Fibroblast of lung (primary cell): ENCODE results near the gene HECTD4. TPM values are rescaled to one million over a fixed set of nuclear protein-coding genes. Genes with fewer than 3 reads are reported as not detected.

Experiments
- DNase-seq, 2 donors: peaks; one replicate each; pipeline versions ENCODE4 v3.0.0 to v3.0.0-alpha.2; 2010; ENCODE audit warnings: low read depth in 2 of 2
- H2AFZ ChIP-seq: 2 replicates; pipeline ENCODE4 v1.5.1; 2012; ENCODE audit warnings: low read length, control low read depth, inconsistent platforms
- H3K27ac ChIP-seq: 2 replicates; pipeline ENCODE4 v1.5.1; 2011; ENCODE audit warnings: low read length, control low read depth; ENCODE audit not compliant: insufficient read depth
- H3K27me3 ChIP-seq: 2 replicates; pipeline ENCODE4 v1.5.1; 2011; ENCODE audit warnings: mild to moderate bottlenecking, low read length; ENCODE audit not compliant: control insufficient read depth, insufficient read depth
- H3K36me3 ChIP-seq: 2 replicates; pipeline ENCODE4 v1.5.1; 2011; ENCODE audit warnings: low read length; ENCODE audit not compliant: control insufficient read depth, insufficient read depth
- H3K4me1 ChIP-seq: 2 replicates; pipeline ENCODE4 v1.5.1; 2011; ENCODE audit warnings: low read length; ENCODE audit not compliant: control insufficient read depth, insufficient read depth; ENCODE audit errors: extremely low read depth
- H3K4me2 ChIP-seq: 2 replicates; pipeline ENCODE4 v1.5.1; 2011; ENCODE audit warnings: low read length, control low read depth; ENCODE audit not compliant: insufficient read depth; ENCODE audit errors: extremely low read depth
- H3K4me3 ChIP-seq, 4 experiments: fragments of 200-600 bp in 1 of 4; sonication (generic) in 1 of 4; replicated peaks in 1 of 4; 2 replicates each; pipeline ENCODE4 v1.5.1; 2011 to 2016; ENCODE audit warnings: low read length in 4 of 4, low read depth in 3 of 4, mild to moderate bottlenecking in 3 of 4, control low read depth in 2 of 4, inconsistent platforms in 1 of 4, mixed read lengths in 1 of 4; ENCODE audit not compliant: insufficient read depth in 1 of 4; ENCODE audit errors: control extremely low read depth in 1 of 4
- H3K79me2 ChIP-seq: 2 replicates; pipeline ENCODE4 v1.5.1; 2012; ENCODE audit warnings: mild to moderate bottlenecking, low read length, inconsistent platforms; ENCODE audit not compliant: control insufficient read depth, insufficient read depth
- H3K9ac ChIP-seq: 2 replicates; pipeline ENCODE4 v1.5.1; 2011; ENCODE audit warnings: mild to moderate bottlenecking, low read length, control low read depth; ENCODE audit not compliant: insufficient read depth
- H3K9me3 ChIP-seq: 2 replicates; pipeline ENCODE4 v1.5.1; 2012; ENCODE audit warnings: low read depth, low read length; ENCODE audit not compliant: control insufficient read depth, insufficient read depth
- H4K20me1 ChIP-seq: 2 replicates; pipeline ENCODE4 v1.5.1; 2011; ENCODE audit warnings: low read length; ENCODE audit not compliant: control insufficient read depth, insufficient read depth; ENCODE audit errors: extremely low read depth
- EZH2 ChIP-seq: IDR thresholded peaks from 2 replicates; pipeline ENCODE4 v1.5.1; 2012; ENCODE audit warnings: low read length, control low read depth, mild to moderate bottlenecking; ENCODE audit errors: missing control alignments
- polyA plus RNA-seq, 2 donors: library from polyadenylated mRNA; depleted of rRNA in 1 of 2; stranded (reverse) in 1 of 2; unstranded in 1 of 2; fragments of >200 nt; gene quantifications; 2 replicates each; pipeline ENCODE4 v1.2.1, GENCODE V29; 2011 to 2012; ENCODE audit warnings: missing spikeins in 1 of 2
- total RNA-seq: library from RNA; depleted of rRNA; stranded (reverse); fragments of >200 nt; gene quantifications from 2 replicates; pipeline ENCODE4 v1.2.1, GENCODE V29; 2014
- TF ChIP-seq, protein P1 (sequence below), 2 donors: IDR thresholded peaks in 1 of 2; conservative IDR thresholded peaks in 1 of 2; 1 replicate in 1 of 2; 2 replicates in 1 of 2; pipeline ENCODE4 v1.5.1; 2011 to 2012; ENCODE audit warnings: low read length in 2 of 2, control low read depth in 1 of 2, inconsistent platforms in 1 of 2, low read depth in 1 of 2, mild to moderate bottlenecking in 1 of 2

The HECTD4 gene
- total and polyA plus RNA-seq, 2 donors (not counting 1 experiment from before 2014, with no cell fraction given): 5.1 to 31.7 TPM

DNA sequence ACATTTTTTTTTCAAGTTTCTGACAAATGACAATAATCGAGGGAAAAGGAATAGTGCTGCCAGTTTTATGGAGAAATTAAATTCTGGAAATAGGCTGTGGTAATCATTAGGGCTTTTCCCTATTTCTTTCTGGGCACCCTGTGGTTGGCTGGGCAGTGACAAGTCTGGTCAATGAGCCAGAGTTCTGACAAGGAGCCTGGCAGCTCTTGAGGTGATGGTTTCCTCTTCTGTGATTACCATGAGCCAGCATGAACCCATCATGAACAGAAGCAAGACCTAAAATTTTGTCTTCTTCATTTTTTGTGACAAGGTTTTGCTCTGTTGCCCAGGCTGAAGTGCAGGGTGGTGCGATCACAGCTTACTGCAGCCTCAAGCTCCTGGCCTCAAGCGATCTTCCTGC lies 141.1 kb downstream of the HECTD4 start:
- no peak overlapping the region for H2AFZ ChIP-seq
- DNase-seq: no peak
- no peaks in the 10 kb centered on the region for H4K20me1 ChIP-seq
- no peak overlapping the region for H3K4me2 ChIP-seq
- no peaks in the 10 kb centered on the region for H3K79me2 ChIP-seq
- no peaks in the 10 kb centered on the region for H3K27me3 ChIP-seq
- no peak overlapping the region for H3K4me3 ChIP-seq
- no peak overlapping the region for H3K27ac ChIP-seq
- no peak overlapping the region for H3K9ac ChIP-seq
- no peaks in the 10 kb centered on the region for H3K4me1 ChIP-seq
- no peaks in the 10 kb centered on the region for H3K9me3 ChIP-seq
- no peak for TF ChIP-seq EZH2
- TF ChIP-seq, protein P1, sequence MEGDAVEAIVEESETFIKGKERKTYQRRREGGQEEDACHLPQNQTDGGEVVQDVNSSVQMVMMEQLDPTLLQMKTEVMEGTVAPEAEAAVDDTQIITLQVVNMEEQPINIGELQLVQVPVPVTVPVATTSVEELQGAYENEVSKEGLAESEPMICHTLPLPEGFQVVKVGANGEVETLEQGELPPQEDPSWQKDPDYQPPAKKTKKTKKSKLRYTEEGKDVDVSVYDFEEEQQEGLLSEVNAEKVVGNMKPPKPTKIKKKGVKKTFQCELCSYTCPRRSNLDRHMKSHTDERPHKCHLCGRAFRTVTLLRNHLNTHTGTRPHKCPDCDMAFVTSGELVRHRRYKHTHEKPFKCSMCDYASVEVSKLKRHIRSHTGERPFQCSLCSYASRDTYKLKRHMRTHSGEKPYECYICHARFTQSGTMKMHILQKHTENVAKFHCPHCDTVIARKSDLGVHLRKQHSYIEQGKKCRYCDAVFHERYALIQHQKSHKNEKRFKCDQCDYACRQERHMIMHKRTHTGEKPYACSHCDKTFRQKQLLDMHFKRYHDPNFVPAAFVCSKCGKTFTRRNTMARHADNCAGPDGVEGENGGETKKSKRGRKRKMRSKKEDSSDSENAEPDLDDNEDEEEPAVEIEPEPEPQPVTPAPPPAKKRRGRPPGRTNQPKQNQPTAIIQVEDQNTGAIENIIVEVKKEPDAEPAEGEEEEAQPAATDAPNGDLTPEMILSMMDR (conservative IDR thresholded peaks at IDR 0.05 in 1 of 2, IDR thresholded peaks at IDR 0.05 in 1 of 2; ENCODE audit: low read depth in 1 of 2, low read length in 2 of 2): no peak
- H3K36me3 ChIP-seq: peaks cover 13% of the 10 kb centered on the region

DNA sequence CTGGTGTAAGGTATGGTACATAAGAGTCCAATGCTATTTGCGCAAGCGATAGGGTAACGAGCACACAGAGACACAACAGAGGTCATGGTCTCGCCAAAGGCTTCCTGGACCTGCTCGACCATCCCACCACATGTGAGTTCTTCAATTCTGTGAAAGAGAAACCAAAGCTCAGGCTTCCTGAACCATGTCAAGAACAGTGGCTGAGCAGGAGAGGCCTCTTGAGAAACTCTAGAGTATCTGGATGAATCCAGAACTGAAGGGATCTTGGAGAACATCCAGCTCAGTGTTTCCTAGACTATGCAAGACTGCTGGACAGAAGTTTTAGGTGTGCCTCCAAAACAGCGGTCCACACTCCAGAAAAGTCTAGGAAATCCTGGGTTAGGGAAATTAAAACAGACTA lies 142.3 kb downstream of the HECTD4 start:
- H2AFZ ChIP-seq: no peak overlapping the region
- H3K4me3 ChIP-seq: no peak overlapping the region
- H3K27me3 ChIP-seq: no peaks in the 10 kb centered on the region
- H3K9ac ChIP-seq: no peak overlapping the region
- no peak for TF ChIP-seq EZH2
- TF ChIP-seq, protein P1 (conservative IDR thresholded peaks at IDR 0.05 in 1 of 2, IDR thresholded peaks at IDR 0.05 in 1 of 2; ENCODE audit: low read depth in 1 of 2, low read length in 2 of 2): no peak
- no peaks in the 10 kb centered on the region for H3K4me1 ChIP-seq
- H3K9me3 ChIP-seq: no peaks in the 10 kb centered on the region
- H3K79me2 ChIP-seq: no peaks in the 10 kb centered on the region
- peaks cover 11% of the 10 kb centered on the region for H3K36me3 ChIP-seq
- H4K20me1 ChIP-seq: no peaks in the 10 kb centered on the region
- DNase-seq: peak in 1 of 2 donors; percentile 3
- H3K27ac ChIP-seq: no peak overlapping the region
- no peak overlapping the region for H3K4me2 ChIP-seq

DNA sequence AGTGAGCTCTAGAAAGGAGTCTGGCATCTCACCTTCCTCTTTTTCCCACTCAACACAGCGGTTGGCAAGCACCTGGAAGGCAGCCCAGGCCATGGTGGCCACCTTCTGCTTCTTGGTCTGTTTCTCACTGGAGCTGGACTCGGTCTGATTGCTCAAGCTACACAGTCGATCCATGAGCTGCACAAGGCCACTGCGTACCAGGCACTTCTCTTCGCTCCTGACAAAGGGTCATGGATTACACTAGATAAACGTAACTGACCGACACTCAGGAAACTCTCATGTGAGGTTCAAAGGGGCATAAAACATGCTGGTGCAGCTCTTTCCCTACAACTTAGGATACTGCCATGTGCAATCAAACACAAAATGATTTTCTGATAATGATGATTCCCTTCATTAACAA lies 143.2 kb downstream of the HECTD4 start:
- no peaks in the 10 kb centered on the region for H3K27me3 ChIP-seq
- TF ChIP-seq, protein P1 (conservative IDR thresholded peaks at IDR 0.05 in 1 of 2, IDR thresholded peaks at IDR 0.05 in 1 of 2; ENCODE audit: low read depth in 1 of 2, low read length in 2 of 2): no peak
- no peak for TF ChIP-seq EZH2
- H3K9ac ChIP-seq: no peak overlapping the region
- H4K20me1 ChIP-seq: no peaks in the 10 kb centered on the region
- H3K9me3 ChIP-seq: no peaks in the 10 kb centered on the region
- no peak overlapping the region for H3K27ac ChIP-seq
- no peaks in the 10 kb centered on the region for H3K4me1 ChIP-seq
- DNase-seq: no peak
- H3K4me3 ChIP-seq: no peak overlapping the region
- no peaks in the 10 kb centered on the region for H3K79me2 ChIP-seq
- H3K4me2 ChIP-seq: no peak overlapping the region
- H2AFZ ChIP-seq: no peak overlapping the region
- H3K36me3 ChIP-seq: peaks cover 14% of the 10 kb centered on the region
